Fibroblast of pulmonary artery (primary cell): ENCODE results near the gene UTP14A.

ENCODE experiments used
- DNase-seq: peaks from one replicate; pipeline ENCODE4 v3.0.0-alpha.2; 2010; ENCODE audit warnings: low read depth
- H3K4me3 ChIP-seq: replicated peaks from 2 replicates; pipeline ENCODE4 v1.5.1; 2011; ENCODE audit warnings: low read depth, mild to moderate bottlenecking, control low read depth, low read length, moderate library complexity
- TF ChIP-seq, protein P1 (sequence below): IDR thresholded peaks from 2 replicates; pipeline ENCODE4 v1.5.1; 2011; ENCODE audit warnings: mild to moderate bottlenecking, control low read depth, low read length, inconsistent platforms; ENCODE audit errors: missing control alignments

Gene UTP14A

DNA sequence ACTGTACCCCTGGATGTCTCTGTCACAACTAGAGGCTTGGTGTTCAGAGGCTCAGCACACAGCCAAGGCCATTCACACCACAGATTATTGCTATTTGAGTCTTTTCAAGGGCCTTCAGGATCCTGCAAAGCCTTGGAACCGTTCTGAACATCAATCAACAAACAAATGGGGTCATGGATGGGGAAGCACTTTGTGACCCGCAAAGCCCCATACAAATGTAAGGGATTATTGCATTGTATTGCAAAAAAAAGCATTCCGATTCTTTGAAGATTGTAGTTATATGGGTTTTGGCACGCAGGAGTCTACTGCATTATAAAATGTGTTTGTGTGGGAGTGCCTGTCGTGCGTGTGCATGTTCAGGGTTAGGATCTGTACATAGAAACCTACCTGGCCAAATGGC, 59.2 kb downstream of the UTP14A start:
- TF ChIP-seq, protein P1, sequence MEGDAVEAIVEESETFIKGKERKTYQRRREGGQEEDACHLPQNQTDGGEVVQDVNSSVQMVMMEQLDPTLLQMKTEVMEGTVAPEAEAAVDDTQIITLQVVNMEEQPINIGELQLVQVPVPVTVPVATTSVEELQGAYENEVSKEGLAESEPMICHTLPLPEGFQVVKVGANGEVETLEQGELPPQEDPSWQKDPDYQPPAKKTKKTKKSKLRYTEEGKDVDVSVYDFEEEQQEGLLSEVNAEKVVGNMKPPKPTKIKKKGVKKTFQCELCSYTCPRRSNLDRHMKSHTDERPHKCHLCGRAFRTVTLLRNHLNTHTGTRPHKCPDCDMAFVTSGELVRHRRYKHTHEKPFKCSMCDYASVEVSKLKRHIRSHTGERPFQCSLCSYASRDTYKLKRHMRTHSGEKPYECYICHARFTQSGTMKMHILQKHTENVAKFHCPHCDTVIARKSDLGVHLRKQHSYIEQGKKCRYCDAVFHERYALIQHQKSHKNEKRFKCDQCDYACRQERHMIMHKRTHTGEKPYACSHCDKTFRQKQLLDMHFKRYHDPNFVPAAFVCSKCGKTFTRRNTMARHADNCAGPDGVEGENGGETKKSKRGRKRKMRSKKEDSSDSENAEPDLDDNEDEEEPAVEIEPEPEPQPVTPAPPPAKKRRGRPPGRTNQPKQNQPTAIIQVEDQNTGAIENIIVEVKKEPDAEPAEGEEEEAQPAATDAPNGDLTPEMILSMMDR, result no peak
- H3K4me3 ChIP-seq, result no peak overlapping the region
- no peak for DNase-seq

DNA sequence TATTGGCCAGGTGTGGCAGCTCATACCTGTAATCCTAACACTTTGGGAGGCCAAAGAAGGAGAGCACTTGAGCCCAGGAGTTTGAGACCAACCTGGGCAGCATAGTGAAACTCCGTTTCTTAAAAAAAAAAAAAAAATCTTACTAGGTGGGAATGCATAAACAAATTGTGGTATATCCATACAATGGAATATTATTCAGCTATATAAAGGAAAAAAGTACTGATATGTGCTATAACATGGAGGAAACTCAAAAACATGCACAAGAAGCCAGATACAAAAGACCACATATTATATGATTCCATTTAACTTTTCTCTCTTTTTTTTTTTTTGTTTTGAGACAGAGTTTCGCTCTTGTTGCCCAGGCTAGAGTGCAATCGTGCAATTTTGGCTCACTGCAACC, 63.0 kb downstream of the UTP14A start:
- H3K4me3 ChIP-seq, result no peak overlapping the region
- TF ChIP-seq, protein P1, result no peak
- no peak for DNase-seq

DNA sequence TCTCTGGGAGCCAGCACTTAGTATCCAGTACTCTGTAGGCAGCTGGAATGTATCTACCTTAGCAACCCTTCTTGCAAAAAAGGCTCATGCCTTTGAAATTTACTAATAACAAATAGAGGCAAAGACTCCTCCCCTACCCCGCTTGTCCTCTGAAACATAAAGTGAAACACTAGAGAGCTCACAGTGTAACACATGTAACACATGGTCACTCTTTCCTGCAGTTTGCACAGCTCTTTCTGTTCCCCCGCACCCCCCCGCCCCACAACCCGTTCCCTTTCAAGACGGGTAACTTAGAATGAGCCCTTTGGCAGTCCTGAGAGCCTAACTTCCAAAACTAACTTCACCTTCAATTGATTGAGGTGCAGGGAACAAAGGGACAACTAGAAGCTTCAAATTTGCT, 70.5 kb downstream of the UTP14A start:
- DNase-seq, result no peak
- H3K4me3 ChIP-seq, result no peak overlapping the region
- TF ChIP-seq, protein P1, result no peak
